G401.6 (cell line): Measurements from ENCODE around the gene RABGAP1.

Experiments used
- FAIRE-seq: peaks from 2 replicates; lab custom pipeline; 2012; peaks lifted over from hg19 to GRCh38; lab: Jason Lieb, UNC

The RABGAP1 gene

DNA sequence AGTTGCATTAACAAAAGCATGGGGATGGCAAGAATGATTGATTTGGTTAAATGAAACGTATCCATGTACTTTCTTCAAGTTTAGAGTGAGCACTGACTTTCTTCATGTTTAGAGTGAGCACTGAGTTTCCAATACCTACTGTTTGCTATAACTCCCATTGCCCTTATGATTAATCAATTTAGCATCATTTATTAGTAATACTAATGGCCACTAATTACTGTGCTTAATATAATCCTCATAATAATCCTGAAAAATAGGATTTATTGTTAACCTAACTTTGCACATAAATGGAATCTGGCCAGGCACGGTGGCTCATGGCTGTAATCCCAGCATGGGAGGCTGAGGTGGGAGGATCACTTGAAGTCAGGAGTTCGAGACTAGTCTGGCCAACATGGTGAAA lies 70.6 kb downstream of the RABGAP1 start:
- FAIRE-seq, result no peak

DNA sequence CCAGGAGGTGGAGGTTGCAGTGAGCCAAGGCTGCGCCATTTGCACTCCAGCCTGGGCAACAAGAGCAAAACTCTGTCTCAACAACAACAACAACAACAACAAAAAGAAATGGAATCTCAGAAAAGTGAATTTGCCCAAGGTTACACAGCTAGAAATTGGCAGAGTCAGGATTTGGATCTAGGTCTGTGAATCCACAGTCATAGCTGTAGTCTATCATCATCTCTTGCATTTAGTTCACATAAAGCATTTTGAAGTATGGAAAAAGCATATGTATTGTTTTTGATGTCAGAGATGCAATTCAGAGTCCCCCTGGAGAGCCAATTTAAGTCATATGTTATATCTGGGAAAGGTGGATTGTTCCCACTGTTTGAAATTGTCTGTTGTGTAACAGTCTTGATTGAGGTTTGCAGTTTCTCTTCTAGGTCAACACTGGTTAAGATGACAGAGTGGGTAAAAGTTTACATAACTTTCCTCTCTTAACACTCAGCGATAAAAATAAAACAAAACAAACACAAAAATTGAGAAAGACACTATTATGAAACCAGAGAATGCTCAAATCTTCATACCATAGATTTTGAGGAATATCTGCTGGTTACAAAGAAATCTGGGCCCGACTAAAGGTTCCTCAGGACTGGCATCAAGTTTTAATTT lies 71.2 kb downstream of the RABGAP1 start:
- FAIRE-seq, result no peak

DNA sequence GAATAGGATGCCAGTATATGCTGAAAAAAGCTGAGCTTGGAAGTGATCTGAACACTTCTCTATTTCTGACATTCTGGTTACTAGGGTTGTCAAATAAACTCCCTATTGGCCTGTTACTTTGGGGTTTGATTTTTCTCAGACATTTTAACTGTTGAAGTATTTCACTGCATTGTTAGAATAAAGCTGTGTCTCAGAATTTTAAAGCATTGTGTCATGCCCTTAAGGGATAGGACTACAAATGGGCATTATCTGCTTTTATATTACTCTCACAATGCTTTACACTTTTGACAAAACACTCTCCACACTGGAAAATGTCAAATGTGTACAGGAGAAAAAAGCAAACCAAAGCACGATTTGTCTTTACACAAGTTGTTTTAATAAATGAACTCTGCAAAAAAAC lies 75.8 kb downstream of the RABGAP1 start:
- FAIRE-seq, result no peak

- no peak for FAIRE-seq
Observed at GRCh38 chr9:123020796-123021195, 80.0 kb downstream of the RABGAP1 start.

- no peak for FAIRE-seq
Observed at GRCh38 chr9:123026425-123026824, 85.6 kb downstream of the RABGAP1 start.

GRCh38 chr9:123027517-123027916 lies 86.7 kb downstream of the RABGAP1 start:
- no peak for FAIRE-seq

DNA sequence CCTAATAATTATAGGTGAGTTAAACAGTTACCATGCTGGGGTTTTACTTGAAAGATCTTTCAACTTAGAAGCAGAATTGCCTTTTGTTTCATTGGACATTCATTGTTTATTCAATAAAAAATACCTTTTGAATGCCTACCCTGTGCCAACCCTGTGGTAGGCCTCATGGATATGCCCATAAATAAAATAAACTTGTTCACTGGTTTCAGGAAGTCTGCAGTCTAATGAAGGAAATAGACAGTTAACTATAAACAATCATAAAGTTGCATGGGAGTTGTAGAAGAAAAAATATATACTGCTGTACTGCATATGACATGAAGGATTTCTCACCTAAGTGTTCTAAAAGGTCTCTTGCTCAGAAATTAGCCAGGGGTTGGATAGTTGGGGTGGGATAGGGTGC lies 87.3 kb downstream of the RABGAP1 start:
- no peak for FAIRE-seq

DNA sequence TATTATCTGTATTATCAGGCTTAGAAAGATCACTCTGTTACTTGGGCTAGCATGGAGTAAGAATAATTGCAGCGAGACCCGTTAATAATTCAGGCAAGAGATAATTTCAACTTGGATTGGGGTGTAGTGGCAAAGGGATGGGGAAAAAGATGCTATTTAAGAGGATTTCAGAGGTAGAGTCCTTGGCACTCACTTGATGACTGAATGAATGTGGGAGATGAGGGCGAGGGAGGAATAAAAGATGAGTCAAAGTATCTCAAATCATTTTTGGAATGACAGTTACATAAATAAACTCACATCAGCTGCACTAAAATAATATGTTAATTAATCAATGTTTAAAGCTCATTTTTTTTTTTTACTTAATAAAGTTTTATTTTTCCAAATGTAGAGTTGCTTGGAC lies 88.2 kb downstream of the RABGAP1 start:
- no peak for FAIRE-seq

DNA sequence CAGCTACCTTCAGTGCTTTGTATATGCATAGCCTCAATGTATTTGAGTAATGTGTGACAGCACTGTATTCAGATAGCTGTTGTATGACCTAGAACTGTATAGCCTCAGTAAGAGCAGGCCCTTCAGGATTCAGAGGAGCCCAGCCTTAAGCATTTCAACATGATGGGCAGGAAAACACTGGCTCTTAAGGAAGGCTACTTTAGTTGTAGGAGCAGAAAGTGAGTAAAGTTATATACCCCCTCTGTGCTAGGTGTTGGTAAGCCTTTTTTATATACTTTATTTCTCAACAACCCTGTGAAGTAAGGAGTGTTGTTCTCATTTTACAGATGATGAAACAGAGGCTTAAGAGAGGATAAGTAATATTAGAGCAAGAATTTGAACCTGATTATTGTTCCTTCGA lies 91.1 kb downstream of the RABGAP1 start:
- no peak for FAIRE-seq

DNA sequence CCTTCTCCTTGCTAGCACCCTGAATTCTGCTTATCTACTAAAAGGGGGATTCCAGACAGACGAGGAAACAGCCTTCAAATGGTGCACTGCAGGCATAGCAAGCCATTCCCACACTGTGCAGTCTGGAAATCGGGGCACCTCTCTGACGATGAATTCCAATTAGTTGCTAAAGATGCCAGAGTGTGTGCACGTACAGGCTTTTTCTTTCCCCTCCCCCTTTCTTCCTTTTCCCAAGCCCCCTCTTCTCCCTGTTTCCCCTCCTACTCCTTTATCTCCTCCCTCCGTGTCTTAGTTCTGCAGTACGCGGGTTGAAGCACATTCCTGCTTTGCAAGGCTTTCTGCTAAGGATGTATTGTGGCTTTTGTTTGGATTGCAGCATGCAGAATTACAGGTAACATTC lies 92.5 kb downstream of the RABGAP1 start, which contains the start of gene GPR21:
Gene GPR21, plus strand, starts transcription at position 316 of the 400 bp plus-strand sequence. CDS start 900 bp downstream, outside the sequence.
- FAIRE-seq, result no peak

- FAIRE-seq, result no peak
Observed at GRCh38 chr9:123033864-123034601, 93.2 kb downstream of the RABGAP1 start.

- FAIRE-seq, result no peak
Observed at GRCh38 chr9:123034881-123035510, 94.2 kb downstream of the RABGAP1 start.

DNA sequence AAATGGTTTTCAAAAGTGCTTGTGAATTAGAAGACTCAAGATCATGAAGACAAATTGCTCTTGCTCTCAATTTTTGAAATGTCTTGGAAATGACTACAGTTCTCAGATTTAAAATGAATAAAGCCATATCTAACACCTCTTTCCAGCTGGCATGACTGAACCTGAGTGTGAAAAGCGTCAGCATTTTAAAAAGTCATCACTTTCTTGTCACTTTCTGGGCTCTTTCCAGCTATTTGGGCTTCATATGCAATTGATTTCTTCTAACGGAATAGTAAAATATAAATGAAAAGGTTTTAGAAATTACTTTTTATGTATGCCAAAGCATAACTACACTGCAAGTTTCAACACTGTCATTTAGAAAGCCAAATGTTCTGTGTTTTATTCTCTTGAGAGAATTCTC lies 95.0 kb downstream of the RABGAP1 start:
- FAIRE-seq, result no peak

GRCh38 chr9:123036893-123037545 lies 96.2 kb downstream of the RABGAP1 start:
- no peak for FAIRE-seq

DNA sequence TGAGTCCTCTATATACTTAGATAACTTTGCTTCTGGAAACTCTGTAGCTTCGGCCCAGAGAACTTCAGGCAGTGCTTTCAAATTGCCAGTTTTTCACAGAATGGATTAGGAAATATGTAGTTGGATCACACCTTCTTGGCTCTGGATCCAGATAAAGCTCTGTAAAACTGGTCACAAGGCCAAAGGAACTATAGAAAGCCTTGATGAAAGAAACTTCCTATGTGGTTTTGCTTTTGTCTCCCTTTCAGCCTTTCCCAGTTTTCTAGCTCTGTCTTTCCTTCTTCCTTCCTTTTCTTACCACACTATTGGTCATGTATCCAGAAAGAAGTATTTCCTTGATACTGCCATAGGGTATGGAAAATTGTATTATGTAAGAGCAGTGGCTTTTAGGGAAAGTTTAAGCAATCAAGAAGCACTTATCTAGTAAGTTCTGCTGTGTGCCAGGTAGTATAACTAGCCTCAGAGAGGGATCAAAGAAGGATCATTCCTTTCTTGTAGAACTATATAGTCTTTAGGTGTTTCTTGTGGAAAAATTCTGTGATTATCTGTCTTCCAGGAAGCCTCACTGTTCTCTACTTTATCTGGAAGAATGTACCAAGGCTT lies 98.9 kb downstream of the RABGAP1 start:
- FAIRE-seq, result no peak

DNA sequence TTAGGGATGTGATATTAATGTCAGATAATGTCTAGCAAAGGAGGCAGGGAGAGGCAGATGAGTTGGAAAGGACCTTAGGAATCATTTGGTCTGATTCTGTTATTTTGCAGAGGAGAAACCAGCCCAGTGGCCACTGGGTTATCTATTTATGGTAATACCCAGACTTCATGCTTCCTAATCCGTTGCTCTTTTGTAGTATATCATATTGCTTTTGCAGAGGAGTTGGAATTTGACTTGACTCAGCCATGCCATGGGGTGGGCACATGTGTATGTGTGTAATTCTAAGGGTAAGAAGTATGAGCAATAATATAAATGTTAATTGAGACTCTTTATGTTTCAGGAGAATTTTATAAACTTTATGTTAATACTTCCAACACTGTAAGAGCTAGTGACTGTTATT lies 100.0 kb downstream of the RABGAP1 start:
- FAIRE-seq, result no peak

GRCh38 chr9:123041489-123041888 lies 100.7 kb downstream of the RABGAP1 start:
- FAIRE-seq, result no peak

- no peak for FAIRE-seq
Observed at GRCh38 chr9:123043081-123043939, 102.5 kb downstream of the RABGAP1 start.

DNA sequence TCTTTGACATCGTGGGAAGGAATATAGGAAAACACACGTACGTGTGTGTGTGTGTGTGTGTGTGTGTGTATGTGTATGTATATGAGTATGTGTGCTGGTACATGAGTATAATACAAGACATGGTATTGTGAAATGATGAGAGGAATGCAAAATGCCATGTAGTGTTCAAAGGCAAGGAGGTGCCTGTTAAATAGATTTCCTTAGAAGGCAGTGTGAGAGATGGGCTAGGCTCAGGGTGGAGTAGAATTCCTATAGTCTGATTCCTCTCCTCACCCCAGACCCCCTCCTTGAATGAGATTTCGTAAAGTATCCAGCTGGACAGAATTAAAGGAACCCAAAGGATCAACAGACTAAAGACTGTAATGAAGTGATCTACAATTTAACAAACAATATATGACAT lies 103.8 kb downstream of the RABGAP1 start:
- no peak for FAIRE-seq

DNA sequence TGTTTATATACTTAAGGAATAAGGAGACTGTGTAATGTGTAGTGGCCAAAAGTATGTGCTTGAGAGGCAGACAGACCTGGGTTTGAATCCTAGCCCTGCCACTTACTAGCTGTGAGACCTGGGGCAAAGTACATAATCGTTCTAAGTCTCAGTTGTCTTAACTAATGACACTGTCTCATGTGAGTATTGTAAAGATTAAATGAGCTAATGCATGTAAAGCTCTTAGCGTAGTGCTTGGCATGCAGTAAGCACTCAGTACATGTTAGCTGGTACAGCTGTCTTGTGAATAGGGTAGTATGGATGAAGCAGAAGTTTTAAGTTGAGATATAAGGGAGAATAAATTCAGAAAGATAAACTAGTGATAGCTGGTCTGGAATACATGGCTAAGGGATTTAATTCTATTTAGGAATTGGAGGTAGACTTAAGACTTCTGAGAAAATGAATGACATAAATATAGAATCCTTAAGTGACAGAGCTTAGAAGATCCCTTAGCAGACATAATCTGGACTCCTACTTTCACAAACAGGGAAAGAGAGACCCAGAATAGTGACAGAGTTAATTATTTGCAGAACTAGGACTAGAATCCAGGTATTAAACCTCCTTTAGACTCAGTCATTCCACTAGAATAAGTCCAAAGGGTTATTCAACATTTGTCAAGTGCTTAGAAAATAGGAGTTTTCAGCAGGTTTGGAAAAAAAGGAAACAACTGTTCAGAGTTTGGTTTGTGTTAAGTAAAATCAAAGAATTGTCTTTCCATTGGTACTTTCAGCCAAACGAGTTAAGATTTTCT lies 105.8 kb downstream of the RABGAP1 start:
- no peak for FAIRE-seq

DNA sequence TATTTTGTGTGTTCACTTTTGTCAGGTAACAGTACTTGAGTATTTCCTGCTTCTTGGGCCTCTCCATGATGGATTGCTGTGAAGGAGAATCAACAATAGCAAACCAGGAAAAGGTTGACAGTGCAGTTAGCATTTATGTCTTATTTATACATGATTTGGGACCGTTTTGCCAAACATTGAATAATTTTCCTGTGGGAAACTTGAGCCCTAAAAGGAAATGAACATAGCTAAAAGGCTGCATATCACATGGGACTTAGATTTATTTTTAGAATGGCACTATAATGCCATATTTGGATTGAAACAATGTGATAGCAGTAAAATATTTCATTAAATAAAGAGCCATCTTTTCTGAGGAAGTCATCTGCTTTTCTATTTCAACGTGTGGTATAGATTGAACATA lies 107.9 kb downstream of the RABGAP1 start:
- FAIRE-seq, result no peak
